Measurements from ENCODE around the gene ADD2. TPM values are rescaled to one million over a fixed set of nuclear protein-coding genes. Genes with fewer than 3 reads are reported as not detected.

ADD2 gene
- total RNA-seq, 2 experiments from 2014 or later: 26.9 to 31.5 TPM

- Mint-ChIP-seq H3K4me3 (no peak overlapping the region), H3K36me3 (ENCODE audit: low read depth) (no peaks in the 10 kb centered on the region), H3K27ac (no peak overlapping the region), H3K27me3 (peaks cover 14% of the 10 kb centered on the region), H3K9me3 (ENCODE audit: low read depth) (no peaks in the 10 kb centered on the region), H3K4me1 (peaks cover under 1% of the 10 kb centered on the region)
- CTCF ChIA-PET: interaction anchor here (1.0 to 1.6 kb wide), 4 partner anchors 9 to 167 kb away, joined by 3 to 4 read pairs (median 4); partner anchors contain the start of gene ADD2
- POLR2A ChIA-PET: no interaction called here
- no peak for ATAC-seq
- no peak for DNase-seq
- intact Hi-C loops (cut with DNase I, micrococcal nuclease): loop anchor here in 1 of 2 experiments (2.0 kb wide), 1 partner anchor 23 kb away; no protein-coding TSS in a partner anchor
Observed at GRCh38 chr2:70779911-70780545, 12.0 kb upstream of the ADD2 start.

GRCh38 chr2:70779491-70779890, 11.5 kb upstream of the ADD2 start:
- Mint-ChIP-seq H3K27ac (no peak overlapping the region), H3K36me3 (ENCODE audit: low read depth) (no peaks in the 10 kb centered on the region), H3K4me3 (no peak overlapping the region), H3K27me3 (peaks cover 17% of the 10 kb centered on the region), H3K9me3 (ENCODE audit: low read depth) (no peaks in the 10 kb centered on the region), H3K4me1 (no peaks in the 10 kb centered on the region)
- POLR2A ChIA-PET: no interaction called here
- CTCF ChIA-PET: interaction anchor here (0.7 to 1.8 kb wide), 3 partner anchors 10 to 50 kb away, joined by 3 to 9 read pairs (median 3); partner anchors contain the start of gene FIGLA
- intact Hi-C loops (cut with DNase I, micrococcal nuclease): loop anchor here in 1 of 2 experiments (2.0 kb wide), 1 partner anchor 23 kb away; no protein-coding TSS in a partner anchor
- DNase-seq (no peak), ATAC-seq (no peak)

GRCh38 chr2:70778676-70779075, 10.7 kb upstream of the ADD2 start:
- DNase-seq (no peak), ATAC-seq (no peak)
- no peak overlapping the region for H3K27ac Mint-ChIP-seq
- peaks cover 23% of the 10 kb centered on the region for H3K27me3 Mint-ChIP-seq
- H3K9me3 Mint-ChIP-seq (ENCODE audit: low read depth): peaks cover 2% of the 10 kb centered on the region
- H3K4me1 Mint-ChIP-seq: no peaks in the 10 kb centered on the region
- no peaks in the 10 kb centered on the region for H3K36me3 Mint-ChIP-seq (ENCODE audit: low read depth)
- ChIA-PET POLR2A (no interaction called here), CTCF (interaction anchor here (0.6 to 1.8 kb wide), 6 partner anchors 10 to 184 kb away, joined by 3 to 9 read pairs (median 3); partner anchors contain the start of genes ADD2 and FIGLA)
- H3K4me3 Mint-ChIP-seq: no peak overlapping the region
- intact Hi-C loops (cut with DNase I, micrococcal nuclease): loop anchor here in 1 of 2 experiments (2.0 kb wide), 1 partner anchor 22 kb away; no protein-coding TSS in a partner anchor

- Mint-ChIP-seq H3K4me1 (no peaks in the 10 kb centered on the region), H3K4me3 (no peak overlapping the region), H3K36me3 (ENCODE audit: low read depth) (no peaks in the 10 kb centered on the region), H3K27me3 (peaks cover 32% of the 10 kb centered on the region), H3K27ac (no peak overlapping the region), H3K9me3 (ENCODE audit: low read depth) (peaks cover 3% of the 10 kb centered on the region)
- POLR2A ChIA-PET: no interaction called here
- no peak for ATAC-seq
- CTCF ChIA-PET: interaction anchor here (1.8 kb wide), 1 partner anchor 9 kb away, joined by 5 read pairs; the partner anchor contains the start of gene ADD2
- intact Hi-C loops (cut with DNase I, micrococcal nuclease): no loop called here
- DNase-seq: no peak
Observed at GRCh38 chr2:70777450-70777849, 9.4 kb upstream of the ADD2 start.

- Mint-ChIP-seq H3K4me3 (no peak overlapping the region), H3K27me3 (peaks cover 33% of the 10 kb centered on the region), H3K27ac (no peak overlapping the region), H3K4me1 (no peaks in the 10 kb centered on the region), H3K9me3 (ENCODE audit: low read depth) (peaks cover 3% of the 10 kb centered on the region), H3K36me3 (ENCODE audit: low read depth) (no peaks in the 10 kb centered on the region)
- CTCF ChIA-PET: interaction anchor here (0.6 to 1.1 kb wide), 4 partner anchors 8 to 172 kb away, joined by 3 read pairs; partner anchors contain the start of gene ADD2
- DNase-seq (no peak), ATAC-seq (no peak)
- intact Hi-C loops (cut with DNase I, micrococcal nuclease): no loop called here
- POLR2A ChIA-PET: no interaction called here
Observed at GRCh38 chr2:70776266-70776665, 8.3 kb upstream of the ADD2 start.

- Mint-ChIP-seq H3K27ac (no peak overlapping the region), H3K4me3 (no peak overlapping the region), H3K9me3 (ENCODE audit: low read depth) (peaks cover 3% of the 10 kb centered on the region), H3K4me1 (no peaks in the 10 kb centered on the region), H3K36me3 (ENCODE audit: low read depth) (no peaks in the 10 kb centered on the region), H3K27me3 (peaks cover 29% of the 10 kb centered on the region)
- intact Hi-C loops (cut with DNase I, micrococcal nuclease): no loop called here
- ATAC-seq (no peak), DNase-seq (no peak)
- CTCF ChIA-PET: interaction anchor here (0.6 to 0.8 kb wide), 4 partner anchors 14 to 433 kb away, joined by 3 to 5 read pairs (median 3); no protein-coding TSS in a partner anchor
- POLR2A ChIA-PET: interaction anchor here (0.7 kb wide), 1 partner anchor 1043 kb away, joined by 6 read pairs; no protein-coding TSS in a partner anchor
Observed at GRCh38 chr2:70775141-70775540, 7.1 kb upstream of the ADD2 start.

- DNase-seq (no peak), ATAC-seq (no peak)
- Mint-ChIP-seq H3K9me3 (ENCODE audit: low read depth) (peaks cover 3% of the 10 kb centered on the region), H3K27ac (no peak overlapping the region), H3K4me1 (peaks cover 10% of the 10 kb centered on the region), H3K4me3 (no peak overlapping the region), H3K36me3 (ENCODE audit: low read depth) (no peaks in the 10 kb centered on the region), H3K27me3 (peaks cover 44% of the 10 kb centered on the region)
- CTCF ChIA-PET: interaction anchor here (0.6 to 1.0 kb wide), 4 partner anchors 13 to 148 kb away, joined by 3 read pairs; no protein-coding TSS in a partner anchor
- POLR2A ChIA-PET: no interaction called here
- intact Hi-C loops (cut with DNase I, micrococcal nuclease): no loop called here
Observed at GRCh38 chr2:70772486-70773155, 4.6 kb upstream of the ADD2 start.

- DNase-seq (peak; percentile 25), ATAC-seq (no peak)
- H3K4me3 Mint-ChIP-seq: no peak overlapping the region
- H3K4me1 Mint-ChIP-seq: peaks cover 16% of the 10 kb centered on the region
- peaks cover 48% of the 10 kb centered on the region for H3K27me3 Mint-ChIP-seq
- no peak overlapping the region for H3K27ac Mint-ChIP-seq
- CTCF ChIA-PET: interaction anchor here (0.6 to 0.7 kb wide), 2 partner anchors 15 to 23 kb away, joined by 3 to 4 read pairs; no protein-coding TSS in a partner anchor
- no peaks in the 10 kb centered on the region for H3K36me3 Mint-ChIP-seq (ENCODE audit: low read depth)
- peaks cover 3% of the 10 kb centered on the region for H3K9me3 Mint-ChIP-seq (ENCODE audit: low read depth)
- intact Hi-C loops (cut with DNase I, micrococcal nuclease): no loop called here
- POLR2A ChIA-PET: no interaction called here
Observed at GRCh38 chr2:70771446-70771845, 3.4 kb upstream of the ADD2 start.

GRCh38 chr2:70769450-70769849, 1.4 kb upstream of the ADD2 start:
- Mint-ChIP-seq H3K27me3 (peaks cover 39% of the 10 kb centered on the region), H3K4me3 (no peak overlapping the region), H3K9me3 (ENCODE audit: low read depth) (peaks cover 3% of the 10 kb centered on the region), H3K4me1 (peaks cover 18% of the 10 kb centered on the region), H3K36me3 (ENCODE audit: low read depth) (no peaks in the 10 kb centered on the region), H3K27ac (no peak overlapping the region)
- no peak for ATAC-seq
- ChIA-PET POLR2A (no interaction called here), CTCF (interaction anchor here (0.8 to 1.6 kb wide), 8 partner anchors 11 to 214 kb away, joined by 3 to 4 read pairs (median 4); no protein-coding TSS in a partner anchor)
- intact Hi-C loops (cut with DNase I, micrococcal nuclease): loop anchor here (5.0 kb wide), 3 partner anchors 112 to 467 kb away; partner anchors contain the start of genes FAM136A (in 1 of the 2) and TGFA (in 1 of the 2)
- no peak for DNase-seq

GRCh38 chr2:70768590-70769085, 638 bp upstream of the ADD2 start:
- no peaks in the 10 kb centered on the region for H3K36me3 Mint-ChIP-seq (ENCODE audit: low read depth)
- POLR2A ChIA-PET: interaction anchor here (0.8 kb wide), 1 partner anchor 22 kb away, joined by 4 read pairs; the partner anchor contains the start of gene FIGLA
- peak overlapping the region; percentile 29 for H3K27ac Mint-ChIP-seq
- peaks cover 33% of the 10 kb centered on the region for H3K27me3 Mint-ChIP-seq
- DNase-seq: no peak
- peaks cover 18% of the 10 kb centered on the region for H3K4me1 Mint-ChIP-seq
- intact Hi-C loops (cut with DNase I, micrococcal nuclease): loop anchor here (1.0 to 5.0 kb wide), 5 partner anchors 83 to 466 kb away; partner anchors contain the start of genes FAM136A (in 1 of the 2) and TGFA (in 1 of the 2)
- peak overlapping the region; percentile 53 for H3K4me3 Mint-ChIP-seq
- CTCF ChIA-PET: interaction anchor here (0.7 to 1.7 kb wide), 18 partner anchors 8 to 464 kb away, joined by 3 to 7 read pairs (median 4); no protein-coding TSS in a partner anchor
- H3K9me3 Mint-ChIP-seq (ENCODE audit: low read depth): peaks cover under 1% of the 10 kb centered on the region
- no peak for ATAC-seq

Data from activated CD4-positive, alpha-beta T cell treated with anti-CD3 and anti-CD28 coated beads for 36 hours (primary cell).